Pancreas (tissue), 10 donors: ENCODE results near the gene CRISP1. TPM values are rescaled to one million over a fixed set of nuclear protein-coding genes. Genes with fewer than 3 reads are reported as not detected.

ENCODE experiments used
- ATAC-seq, 4 donors: fragments of 200-7000 bp; cut with Tn5 transposase; one replicate each; pipeline versions ENCODE4 v1.8.0 to v1.9.1; 2020; ENCODE audit warnings: mild to moderate bottlenecking in 4 of 4, moderate library complexity in 4 of 4
- DNase-seq, 6 donors: peaks; one replicate each; pipeline ENCODE4 v3.0.0-alpha.2; 2020
- FAIRE-seq: peaks from 2 replicates; lab custom pipeline; 2012; peaks lifted over from hg19 to GRCh38; lab: Jason Lieb, UNC
- H3K27ac ChIP-seq, 4 donors: fragments of 200-600 bp; sonication (generic); 1 replicate in 3 of 4; 2 replicates in 1 of 4; pipeline versions ENCODE4 v1.5.0 to v1.8.0; 2020
- H3K27me3 ChIP-seq, 4 donors: fragments of 200-600 bp; one replicate each; pipeline ENCODE4 v1.8.0; 2021
- H3K36me3 ChIP-seq, 3 donors: fragments of 200-600 bp; sonication (generic) in 1 of 3; one replicate each; pipeline versions ENCODE4 v1.5.0 to v1.8.0; 2020 to 2021
- H3K4me1 ChIP-seq, 3 donors: fragments of 200-600 bp; one replicate each; pipeline ENCODE4 v1.8.0; 2021
- H3K4me3 ChIP-seq, 4 donors: fragments of 200-600 bp; sonication (generic) in 2 of 4; one replicate each; pipeline versions ENCODE4 v1.5.0 to v1.8.0; 2020 to 2021
- H3K9me3 ChIP-seq, 4 donors: fragments of 200-600 bp; one replicate each; pipeline ENCODE4 v1.8.0; 2021
- WGBS, 2 donors: extraction: QIAGEN DNeasy Blood & Tissue Kit; methylation state at CpG; one replicate each; pipeline ENCODE4 v1.1.7; 2013; 5-methylcytosine and 5-hydroxymethylcytosine counted together
- intact Hi-C, 3 donors: fragments of 100-400 bp; cut with DNase I; formaldehyde crosslinking; loops; one replicate each; pipeline versions ENCODE4 v1.11.1 to v1.14.2; 2022
- polyA plus RNA-seq, 2 donors: library from polyadenylated mRNA; stranded (reverse); fragments of 200-250 nt; gene quantifications; one replicate each; pipeline ENCODE4 v1.2.3, GENCODE V29; 2013
- total RNA-seq, 6 donors: library from RNA; stranded (reverse); fragmentation: NEBNext Ultra II Directional in 4 of 6; extraction: Animal tissue kit (Norgen Biotek cat#: 25700) in 4 of 6; gene quantifications; one replicate each; pipeline versions ENCODE4 v1.2.1 to v1.2.4, GENCODE V29; 2021 to 2023
- TF ChIP-seq, protein P1 (sequence below), 4 donors: fragments of 200-600 bp; sonication (generic) in 3 of 4; IDR thresholded peaks; one replicate each; pipeline versions ENCODE4 v1.5.0 to v1.8.0; 2021; ENCODE audit warnings: antibody characterized with exemption in 4 of 4
- donor health status: healthy with polysubstance abuse.
- donor health status: DM: no; HTN: no; CAD: no; lungs with moderate emphysema.
- donor health status: DM: no; HTN: no; CAD: no.
- donor health status: control.
- donor health status: control.
- donor health status: Bipolar disorder and iron deficiency.
- donor health status: DM: yes; HTN: yes; CAD: no.
- donor health status: DM: no; HTN: no; CAD: no.
- donor health status: DM: no; HTN: no; CAD: no.
- donor health status: DM: yes; HTN: yes; CAD: no.

CRISP1 gene
- total and polyA plus RNA-seq, 8 donors = not detected

DNA sequence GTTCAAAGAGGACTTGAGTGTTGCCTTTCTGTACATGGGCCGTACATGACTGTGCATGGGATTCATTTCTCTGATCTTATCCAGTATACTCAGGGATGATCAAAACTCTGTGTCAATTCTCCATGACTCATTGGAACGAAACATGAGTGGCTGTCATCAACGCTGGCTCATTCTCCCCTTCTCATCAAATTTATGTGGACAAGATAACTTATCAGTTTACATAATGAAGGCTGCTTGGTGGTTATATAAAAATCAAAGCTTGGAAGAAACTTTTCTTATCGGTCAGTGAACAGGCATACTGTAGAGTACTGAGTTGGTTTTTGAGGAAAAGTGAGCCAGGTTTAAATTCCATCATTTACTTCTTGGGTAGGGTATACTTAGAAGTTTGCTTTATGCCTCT is 24.9 kb downstream of the CRISP1 start:
- no peaks in the 10 kb centered on the region for H3K36me3 ChIP-seq
- ATAC-seq = no peak
- TF ChIP-seq, protein P1, sequence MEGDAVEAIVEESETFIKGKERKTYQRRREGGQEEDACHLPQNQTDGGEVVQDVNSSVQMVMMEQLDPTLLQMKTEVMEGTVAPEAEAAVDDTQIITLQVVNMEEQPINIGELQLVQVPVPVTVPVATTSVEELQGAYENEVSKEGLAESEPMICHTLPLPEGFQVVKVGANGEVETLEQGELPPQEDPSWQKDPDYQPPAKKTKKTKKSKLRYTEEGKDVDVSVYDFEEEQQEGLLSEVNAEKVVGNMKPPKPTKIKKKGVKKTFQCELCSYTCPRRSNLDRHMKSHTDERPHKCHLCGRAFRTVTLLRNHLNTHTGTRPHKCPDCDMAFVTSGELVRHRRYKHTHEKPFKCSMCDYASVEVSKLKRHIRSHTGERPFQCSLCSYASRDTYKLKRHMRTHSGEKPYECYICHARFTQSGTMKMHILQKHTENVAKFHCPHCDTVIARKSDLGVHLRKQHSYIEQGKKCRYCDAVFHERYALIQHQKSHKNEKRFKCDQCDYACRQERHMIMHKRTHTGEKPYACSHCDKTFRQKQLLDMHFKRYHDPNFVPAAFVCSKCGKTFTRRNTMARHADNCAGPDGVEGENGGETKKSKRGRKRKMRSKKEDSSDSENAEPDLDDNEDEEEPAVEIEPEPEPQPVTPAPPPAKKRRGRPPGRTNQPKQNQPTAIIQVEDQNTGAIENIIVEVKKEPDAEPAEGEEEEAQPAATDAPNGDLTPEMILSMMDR (IDR thresholded peaks at IDR 0.05) = no peak
- no peaks in the 10 kb centered on the region for H3K9me3 ChIP-seq
- no peak for DNase-seq
- no peak for FAIRE-seq
- WGBS, 2 donors = 57 to 77% methylated on average over 4 of the region's 4 CpGs
- H3K27me3 ChIP-seq = no peaks in the 10 kb centered on the region
- H3K4me3 ChIP-seq = no peak overlapping the region
- no peak overlapping the region for H3K27ac ChIP-seq
- H3K4me1 ChIP-seq = no peaks in the 10 kb centered on the region
- intact Hi-C loops = no loop called here

DNA sequence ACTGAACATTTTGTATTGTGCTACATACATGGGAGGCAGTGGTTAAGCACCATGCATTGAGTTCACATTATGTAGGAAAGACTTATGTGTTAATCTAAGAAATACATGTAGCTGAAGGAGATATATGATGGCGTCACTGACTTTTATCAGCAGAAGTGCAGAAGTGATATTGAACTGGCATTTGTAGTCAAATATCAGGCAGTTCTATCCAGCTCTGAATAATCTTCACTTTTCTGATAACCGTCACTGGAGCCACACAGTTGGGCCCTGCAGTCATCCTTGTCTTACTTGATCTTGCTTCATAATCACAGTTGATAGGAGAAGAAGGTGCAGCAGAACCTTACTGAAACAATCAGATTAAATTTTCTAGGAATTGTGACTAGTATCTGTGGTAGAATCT is 26.4 kb downstream of the CRISP1 start:
- TF ChIP-seq, protein P1 (IDR thresholded peaks at IDR 0.05) = no peak
- Histone ChIP-seq H3K36me3 (no peaks in the 10 kb centered on the region), H3K4me3 (no peak overlapping the region), H3K27ac (no peak overlapping the region), H3K9me3 (no peaks in the 10 kb centered on the region), H3K4me1 (no peaks in the 10 kb centered on the region), H3K27me3 (no peaks in the 10 kb centered on the region)
- FAIRE-seq = no peak
- no peak for DNase-seq
- WGBS, 2 donors = 79 to 82% methylated on average over 2 of the region's 2 CpGs
- no peak for ATAC-seq
- intact Hi-C loops = no loop called here

DNA sequence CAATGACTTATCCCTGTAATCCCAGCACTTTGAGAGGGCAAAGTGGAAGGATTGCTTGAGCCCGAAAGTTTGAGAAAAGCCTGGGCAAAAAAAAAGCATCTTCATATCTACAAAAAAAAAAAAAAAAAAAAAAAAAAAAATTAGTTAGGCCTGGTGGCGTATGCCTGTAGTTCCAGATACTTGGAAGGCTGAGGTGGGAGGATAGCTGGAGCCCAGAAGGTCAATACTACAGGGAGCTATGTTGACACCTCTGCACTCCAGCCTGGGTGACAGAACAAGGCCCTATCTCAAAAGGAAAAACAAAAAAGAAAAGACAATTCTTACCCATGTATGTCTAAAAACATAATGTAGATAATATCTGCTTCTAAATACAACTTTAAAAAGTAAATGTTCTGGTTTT is 27.2 kb downstream of the CRISP1 start:
- 77 to 90% methylated on average over 2 of the region's 2 CpGs for WGBS, 2 donors
- H3K27ac ChIP-seq = no peak overlapping the region
- H3K36me3 ChIP-seq = no peaks in the 10 kb centered on the region
- H3K27me3 ChIP-seq = no peaks in the 10 kb centered on the region
- FAIRE-seq (no peak), ATAC-seq (no peak), DNase-seq (no peak)
- intact Hi-C loops = no loop called here
- no peaks in the 10 kb centered on the region for H3K9me3 ChIP-seq
- H3K4me3 ChIP-seq = no peak overlapping the region
- H3K4me1 ChIP-seq = no peaks in the 10 kb centered on the region
- TF ChIP-seq, protein P1 (IDR thresholded peaks at IDR 0.05) = no peak

DNA sequence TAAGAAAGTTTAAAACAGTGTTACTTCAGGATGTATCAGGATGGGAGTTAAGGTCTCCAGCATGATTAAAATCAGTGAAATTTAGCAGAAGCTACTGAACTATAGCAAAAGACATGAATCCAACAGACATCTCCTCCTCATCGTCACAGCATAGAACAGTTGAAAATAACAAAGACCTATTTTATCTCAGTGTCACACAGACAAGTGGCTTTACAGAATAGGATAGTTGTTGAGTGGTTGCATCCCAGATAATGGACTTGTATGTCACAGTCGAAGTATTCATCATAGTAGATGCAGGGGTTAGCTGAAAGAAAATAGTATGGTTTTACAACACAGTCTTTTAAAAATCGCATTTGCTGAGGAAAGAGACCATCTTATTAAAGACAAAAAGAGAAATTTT is 31.2 kb downstream of the CRISP1 start:
- Histone ChIP-seq H3K4me3 (no peak overlapping the region), H3K27ac (no peak overlapping the region), H3K4me1 (no peaks in the 10 kb centered on the region), H3K27me3 (peaks cover 0 to 3% (median 0%) of the 10 kb centered on the region in 4 donors), H3K9me3 (no peaks in the 10 kb centered on the region), H3K36me3 (no peaks in the 10 kb centered on the region)
- intact Hi-C loops = no loop called here
- WGBS, 2 donors = 67 to 85% methylated on average over 3 of the region's 3 CpGs
- FAIRE-seq (no peak), DNase-seq (no peak), ATAC-seq (no peak)
- TF ChIP-seq, protein P1 (IDR thresholded peaks at IDR 0.05) = no peak

DNA sequence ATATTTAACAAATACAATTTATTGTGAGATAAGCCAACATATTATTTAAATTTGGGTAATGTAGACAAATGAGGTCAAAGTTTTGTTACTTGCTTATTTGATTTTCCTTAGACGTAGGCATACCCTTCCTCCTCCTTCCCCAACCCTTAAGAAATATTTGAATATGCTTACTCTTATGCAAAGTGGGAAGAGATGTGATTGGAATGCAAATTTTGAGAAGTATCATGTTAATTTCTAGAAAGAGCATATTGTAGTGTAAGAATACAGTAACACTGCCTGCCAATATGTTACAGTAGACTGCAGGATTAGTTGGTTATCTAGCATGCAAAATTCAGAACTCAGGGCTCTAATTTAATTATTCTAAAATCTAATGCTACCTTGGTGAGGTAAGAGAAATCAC is 32.9 kb downstream of the CRISP1 start:
- Histone ChIP-seq H3K27ac (no peak overlapping the region), H3K9me3 (no peaks in the 10 kb centered on the region), H3K4me1 (no peaks in the 10 kb centered on the region), H3K4me3 (no peak overlapping the region), H3K36me3 (no peaks in the 10 kb centered on the region), H3K27me3 (peaks cover 0 to 3% (median 0%) of the 10 kb centered on the region in 4 donors)
- intact Hi-C loops = no loop called here
- TF ChIP-seq, protein P1 (IDR thresholded peaks at IDR 0.05) = no peak
- FAIRE-seq (no peak), DNase-seq (no peak), ATAC-seq (no peak)
- 72 to 95% methylated on average over 1 of the region's 1 CpG for WGBS, 2 donors
